ENCODE results near the gene CCDC33.

Gene CCDC33

GRCh38 chr15:74377831-74378766 lies 142.0 kb downstream of the CCDC33 start:
- no peak for TF ChIP-seq CTCF (IDR thresholded peaks at IDR 0.05; ENCODE audit: control insufficient read depth, extremely low read depth, insufficient read depth)
- no peak for DNase-seq (ENCODE audit: low read depth)
- H3K4me3 ChIP-seq (ENCODE audit: low read depth, low read length), result no peak overlapping the region

GRCh38 chr15:74378848-74379247 lies 142.7 kb downstream of the CCDC33 start:
- no peak for DNase-seq (ENCODE audit: low read depth)
- H3K4me3 ChIP-seq (ENCODE audit: low read depth, low read length), result no peak overlapping the region
- TF ChIP-seq CTCF (IDR thresholded peaks at IDR 0.05; ENCODE audit: control insufficient read depth, extremely low read depth, insufficient read depth), result no peak

- no peak overlapping the region for H3K4me3 ChIP-seq (ENCODE audit: low read depth, low read length)
- no peak for DNase-seq (ENCODE audit: low read depth)
- no peak for TF ChIP-seq CTCF (IDR thresholded peaks at IDR 0.05; ENCODE audit: control insufficient read depth, extremely low read depth, insufficient read depth)
Observed at GRCh38 chr15:74380361-74381189, 144.4 kb downstream of the CCDC33 start.

GRCh38 chr15:74381190-74381453 lies 145.0 kb downstream of the CCDC33 start:
- H3K4me3 ChIP-seq (ENCODE audit: low read depth, low read length), result no peak overlapping the region
- DNase-seq (ENCODE audit: low read depth), result no peak
- no peak for TF ChIP-seq CTCF (IDR thresholded peaks at IDR 0.05; ENCODE audit: control insufficient read depth, extremely low read depth, insufficient read depth)

GRCh38 chr15:74381481-74381880 lies 145.4 kb downstream of the CCDC33 start:
- DNase-seq (ENCODE audit: low read depth), result no peak
- TF ChIP-seq CTCF (IDR thresholded peaks at IDR 0.05; ENCODE audit: control insufficient read depth, extremely low read depth, insufficient read depth), result no peak

GRCh38 chr15:74382004-74382816 lies 146.1 kb downstream of the CCDC33 start:
- H3K4me3 ChIP-seq (ENCODE audit: low read depth, low read length), result no peak overlapping the region
- peak; percentile 93 for TF ChIP-seq CTCF (IDR thresholded peaks at IDR 0.05; ENCODE audit: control insufficient read depth, extremely low read depth, insufficient read depth)
- DNase-seq (ENCODE audit: low read depth), result peak; percentile 27

More at GRCh38 chr15:74381481-74381880, 145.4 kb downstream of the CCDC33 start:
- H3K4me3 ChIP-seq (ENCODE audit: low read depth, low read length), result no peak overlapping the region

All from LNCaP clone FGC (cell line).